ENCODE measurements around the gene TNFRSF1A.

- no peak for TF ChIP-seq NR2C2 (CRISPR knock-in tag; IDR thresholded peaks at IDR 0.05)
- TF ChIP-seq, protein P1, sequence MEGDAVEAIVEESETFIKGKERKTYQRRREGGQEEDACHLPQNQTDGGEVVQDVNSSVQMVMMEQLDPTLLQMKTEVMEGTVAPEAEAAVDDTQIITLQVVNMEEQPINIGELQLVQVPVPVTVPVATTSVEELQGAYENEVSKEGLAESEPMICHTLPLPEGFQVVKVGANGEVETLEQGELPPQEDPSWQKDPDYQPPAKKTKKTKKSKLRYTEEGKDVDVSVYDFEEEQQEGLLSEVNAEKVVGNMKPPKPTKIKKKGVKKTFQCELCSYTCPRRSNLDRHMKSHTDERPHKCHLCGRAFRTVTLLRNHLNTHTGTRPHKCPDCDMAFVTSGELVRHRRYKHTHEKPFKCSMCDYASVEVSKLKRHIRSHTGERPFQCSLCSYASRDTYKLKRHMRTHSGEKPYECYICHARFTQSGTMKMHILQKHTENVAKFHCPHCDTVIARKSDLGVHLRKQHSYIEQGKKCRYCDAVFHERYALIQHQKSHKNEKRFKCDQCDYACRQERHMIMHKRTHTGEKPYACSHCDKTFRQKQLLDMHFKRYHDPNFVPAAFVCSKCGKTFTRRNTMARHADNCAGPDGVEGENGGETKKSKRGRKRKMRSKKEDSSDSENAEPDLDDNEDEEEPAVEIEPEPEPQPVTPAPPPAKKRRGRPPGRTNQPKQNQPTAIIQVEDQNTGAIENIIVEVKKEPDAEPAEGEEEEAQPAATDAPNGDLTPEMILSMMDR (IDR thresholded peaks at IDR 0.05), result no peak
- TF ChIP-seq, protein P2, sequence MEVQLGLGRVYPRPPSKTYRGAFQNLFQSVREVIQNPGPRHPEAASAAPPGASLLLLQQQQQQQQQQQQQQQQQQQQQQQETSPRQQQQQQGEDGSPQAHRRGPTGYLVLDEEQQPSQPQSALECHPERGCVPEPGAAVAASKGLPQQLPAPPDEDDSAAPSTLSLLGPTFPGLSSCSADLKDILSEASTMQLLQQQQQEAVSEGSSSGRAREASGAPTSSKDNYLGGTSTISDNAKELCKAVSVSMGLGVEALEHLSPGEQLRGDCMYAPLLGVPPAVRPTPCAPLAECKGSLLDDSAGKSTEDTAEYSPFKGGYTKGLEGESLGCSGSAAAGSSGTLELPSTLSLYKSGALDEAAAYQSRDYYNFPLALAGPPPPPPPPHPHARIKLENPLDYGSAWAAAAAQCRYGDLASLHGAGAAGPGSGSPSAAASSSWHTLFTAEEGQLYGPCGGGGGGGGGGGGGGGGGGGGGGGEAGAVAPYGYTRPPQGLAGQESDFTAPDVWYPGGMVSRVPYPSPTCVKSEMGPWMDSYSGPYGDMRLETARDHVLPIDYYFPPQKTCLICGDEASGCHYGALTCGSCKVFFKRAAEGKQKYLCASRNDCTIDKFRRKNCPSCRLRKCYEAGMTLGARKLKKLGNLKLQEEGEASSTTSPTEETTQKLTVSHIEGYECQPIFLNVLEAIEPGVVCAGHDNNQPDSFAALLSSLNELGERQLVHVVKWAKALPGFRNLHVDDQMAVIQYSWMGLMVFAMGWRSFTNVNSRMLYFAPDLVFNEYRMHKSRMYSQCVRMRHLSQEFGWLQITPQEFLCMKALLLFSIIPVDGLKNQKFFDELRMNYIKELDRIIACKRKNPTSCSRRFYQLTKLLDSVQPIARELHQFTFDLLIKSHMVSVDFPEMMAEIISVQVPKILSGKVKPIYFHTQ (CRISPR knock-in tag; IDR thresholded peaks at IDR 0.05), result no peak
Measured at GRCh38 chr12:6362403-6362802, 20.5 kb upstream of the TNFRSF1A start.
